Measurements from ENCODE around the gene SMG5.
A peak's percentile ranks its signal among the peaks of the same experiment; 100 is the strongest.
"Not testable (repeated sequence)": the region's sequence is repeated elsewhere in the genome, so short reads cannot be mapped to it uniquely, and the experiment has no call there.

The SMG5 gene, protein sequence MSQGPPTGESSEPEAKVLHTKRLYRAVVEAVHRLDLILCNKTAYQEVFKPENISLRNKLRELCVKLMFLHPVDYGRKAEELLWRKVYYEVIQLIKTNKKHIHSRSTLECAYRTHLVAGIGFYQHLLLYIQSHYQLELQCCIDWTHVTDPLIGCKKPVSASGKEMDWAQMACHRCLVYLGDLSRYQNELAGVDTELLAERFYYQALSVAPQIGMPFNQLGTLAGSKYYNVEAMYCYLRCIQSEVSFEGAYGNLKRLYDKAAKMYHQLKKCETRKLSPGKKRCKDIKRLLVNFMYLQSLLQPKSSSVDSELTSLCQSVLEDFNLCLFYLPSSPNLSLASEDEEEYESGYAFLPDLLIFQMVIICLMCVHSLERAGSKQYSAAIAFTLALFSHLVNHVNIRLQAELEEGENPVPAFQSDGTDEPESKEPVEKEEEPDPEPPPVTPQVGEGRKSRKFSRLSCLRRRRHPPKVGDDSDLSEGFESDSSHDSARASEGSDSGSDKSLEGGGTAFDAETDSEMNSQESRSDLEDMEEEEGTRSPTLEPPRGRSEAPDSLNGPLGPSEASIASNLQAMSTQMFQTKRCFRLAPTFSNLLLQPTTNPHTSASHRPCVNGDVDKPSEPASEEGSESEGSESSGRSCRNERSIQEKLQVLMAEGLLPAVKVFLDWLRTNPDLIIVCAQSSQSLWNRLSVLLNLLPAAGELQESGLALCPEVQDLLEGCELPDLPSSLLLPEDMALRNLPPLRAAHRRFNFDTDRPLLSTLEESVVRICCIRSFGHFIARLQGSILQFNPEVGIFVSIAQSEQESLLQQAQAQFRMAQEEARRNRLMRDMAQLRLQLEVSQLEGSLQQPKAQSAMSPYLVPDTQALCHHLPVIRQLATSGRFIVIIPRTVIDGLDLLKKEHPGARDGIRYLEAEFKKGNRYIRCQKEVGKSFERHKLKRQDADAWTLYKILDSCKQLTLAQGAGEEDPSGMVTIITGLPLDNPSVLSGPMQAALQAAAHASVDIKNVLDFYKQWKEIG

DNA sequence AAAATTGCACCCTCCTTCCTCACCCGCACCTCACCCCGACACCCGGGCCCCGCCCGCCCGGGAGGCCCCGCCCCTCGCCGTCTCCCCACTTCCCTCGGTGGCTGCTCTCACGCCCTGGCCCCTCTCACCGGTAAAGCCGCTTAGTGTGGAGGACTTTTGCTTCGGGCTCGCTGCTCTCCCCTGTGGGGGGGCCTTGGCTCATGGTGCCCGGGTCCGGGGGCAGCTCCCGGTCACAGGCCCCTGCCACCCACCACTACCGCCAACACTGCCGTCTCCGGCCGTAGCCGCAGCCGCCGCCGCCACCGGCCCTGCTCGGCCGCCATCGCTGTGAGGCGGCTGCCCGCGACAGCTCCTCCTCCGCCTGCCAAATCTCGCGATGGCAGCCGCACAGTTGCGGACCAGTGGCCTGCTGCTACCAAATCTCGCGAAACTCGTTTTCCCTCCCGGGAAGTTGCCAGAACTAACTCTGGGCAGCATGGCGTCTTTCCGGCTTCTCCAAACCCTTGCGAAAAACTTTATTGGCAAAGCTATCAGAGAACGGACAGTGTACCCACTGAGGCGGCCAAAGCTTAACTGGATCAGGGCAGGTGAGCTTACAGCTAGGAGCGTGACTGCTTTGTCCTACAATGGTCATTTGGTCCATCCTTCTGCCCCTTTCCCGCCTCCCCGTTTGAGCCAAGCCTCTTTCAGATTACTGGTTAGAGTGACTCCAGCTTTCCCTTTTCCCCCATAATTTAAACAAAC is at the start of gene SMG5:
TSS of gene SMG5 (minus strand) at position 347 of the 744 bp plus-strand sequence. CDS start at position 202, 145 bp downstream.
- peak within 1 kb of the TSS; percentile 93 for H3K4me3 ChIP-seq (replicated peaks; ENCODE audit: low read depth, low read length)
- peak; percentile 100 for DNase-seq (ENCODE audit: low read depth)
- TF ChIP-seq, protein P1, sequence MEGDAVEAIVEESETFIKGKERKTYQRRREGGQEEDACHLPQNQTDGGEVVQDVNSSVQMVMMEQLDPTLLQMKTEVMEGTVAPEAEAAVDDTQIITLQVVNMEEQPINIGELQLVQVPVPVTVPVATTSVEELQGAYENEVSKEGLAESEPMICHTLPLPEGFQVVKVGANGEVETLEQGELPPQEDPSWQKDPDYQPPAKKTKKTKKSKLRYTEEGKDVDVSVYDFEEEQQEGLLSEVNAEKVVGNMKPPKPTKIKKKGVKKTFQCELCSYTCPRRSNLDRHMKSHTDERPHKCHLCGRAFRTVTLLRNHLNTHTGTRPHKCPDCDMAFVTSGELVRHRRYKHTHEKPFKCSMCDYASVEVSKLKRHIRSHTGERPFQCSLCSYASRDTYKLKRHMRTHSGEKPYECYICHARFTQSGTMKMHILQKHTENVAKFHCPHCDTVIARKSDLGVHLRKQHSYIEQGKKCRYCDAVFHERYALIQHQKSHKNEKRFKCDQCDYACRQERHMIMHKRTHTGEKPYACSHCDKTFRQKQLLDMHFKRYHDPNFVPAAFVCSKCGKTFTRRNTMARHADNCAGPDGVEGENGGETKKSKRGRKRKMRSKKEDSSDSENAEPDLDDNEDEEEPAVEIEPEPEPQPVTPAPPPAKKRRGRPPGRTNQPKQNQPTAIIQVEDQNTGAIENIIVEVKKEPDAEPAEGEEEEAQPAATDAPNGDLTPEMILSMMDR (IDR thresholded peaks at IDR 0.05; ENCODE audit: low read length, missing control alignments): no peak

GRCh38 chr1:156323179-156323578 is 40.6 kb upstream of the SMG5 start:
- not testable (repeated sequence) for DNase-seq (ENCODE audit: low read depth); H3K4me3 ChIP-seq (replicated peaks; ENCODE audit: low read depth, low read length)

GRCh38 chr1:156320560-156320959 is 37.9 kb upstream of the SMG5 start:
- no peak overlapping the region for H3K4me3 ChIP-seq (replicated peaks; ENCODE audit: low read depth, low read length)
- DNase-seq (ENCODE audit: low read depth): no peak
- TF ChIP-seq, protein P1 (IDR thresholded peaks at IDR 0.05; ENCODE audit: low read length, missing control alignments): no peak

- TF ChIP-seq, protein P1 (IDR thresholded peaks at IDR 0.05; ENCODE audit: low read length, missing control alignments): peak; percentile 62
- DNase-seq (ENCODE audit: low read depth): peak; percentile 61
- H3K4me3 ChIP-seq (replicated peaks; ENCODE audit: low read depth, low read length): no peak overlapping the region
Measured at GRCh38 chr1:156319664-156320063, 37.0 kb upstream of the SMG5 start.

GRCh38 chr1:156316909-156317308 is 34.3 kb upstream of the SMG5 start:
- no peak for DNase-seq (ENCODE audit: low read depth)
- TF ChIP-seq, protein P1 (IDR thresholded peaks at IDR 0.05; ENCODE audit: low read length, missing control alignments): no peak

DNA sequence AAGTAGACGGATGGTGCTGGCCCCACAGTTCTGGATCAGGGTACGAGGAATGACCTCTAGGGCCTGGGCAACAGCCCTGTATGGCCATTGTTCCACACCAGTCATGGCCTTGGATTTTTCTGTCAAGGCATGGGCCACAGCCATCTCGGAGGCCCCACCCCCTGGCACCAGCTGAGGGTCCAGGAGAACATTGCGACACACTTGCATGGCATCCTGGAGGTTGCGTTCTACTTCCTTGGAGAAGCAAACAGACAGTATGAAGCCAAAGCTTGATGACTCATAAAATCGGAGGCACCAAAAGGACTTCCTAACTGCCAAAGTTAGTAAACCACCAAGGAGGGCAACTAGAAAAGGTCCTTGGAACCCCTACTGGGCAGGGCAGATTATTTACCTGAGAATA is 28.3 kb upstream of the SMG5 start:
- peak; percentile 68 for DNase-seq (ENCODE audit: low read depth)

More at GRCh38 chr1:156316909-156317308, 34.3 kb upstream of the SMG5 start:
- no peak overlapping the region for H3K4me3 ChIP-seq (replicated peaks; ENCODE audit: low read depth, low read length)

More for the DNA sequence above, 28.3 kb upstream of the SMG5 start:
- no peak overlapping the region for H3K4me3 ChIP-seq (replicated peaks; ENCODE audit: low read depth, low read length)
- TF ChIP-seq, protein P1 (IDR thresholded peaks at IDR 0.05; ENCODE audit: low read length, missing control alignments): no peak
